WTC11 (cell line): ENCODE results near the gene TRIP11. TPM values are rescaled to one million over a fixed set of nuclear protein-coding genes. Genes with fewer than 3 reads are reported as not detected.

Experiments used
- ATAC-seq: fragments of 200-7000 bp; cut with Tn5 transposase; 2 replicates; pipeline ENCODE4 v1.10.0; 2021; ENCODE audit warnings: mild to moderate bottlenecking, moderate library complexity
- CTCF ChIA-PET: fragments of 300-600 bp; sonication (Branson Sonifier 250); formaldehyde crosslinking; loops from one replicate; lab custom pipeline; 2021; ENCODE audit warnings: antibody characterized with exemption; lab: Charles Lee
- POLR2A ChIA-PET: fragments of 350-600 bp; sonication (Branson Sonifier 250); formaldehyde crosslinking; loops from one replicate; lab custom pipeline; 2021; ENCODE audit warnings: antibody characterized with exemption; lab: Charles Lee
- DNase-seq: peaks from one replicate; pipeline ENCODE4 v3.0.0; 2021; ENCODE audit warnings: low spot score
- H3K27ac Mint-ChIP-seq: 2 replicates; pipeline ENCODE4 v1.8.0; 2021; ENCODE audit warnings: mixed read lengths
- H3K27me3 Mint-ChIP-seq: 2 replicates; pipeline ENCODE4 v1.8.0; 2021; ENCODE audit warnings: low read depth, mild to moderate bottlenecking, moderate library complexity, mixed read lengths
- H3K36me3 Mint-ChIP-seq: 2 replicates; pipeline ENCODE4 v1.8.0; 2021; ENCODE audit warnings: mixed read lengths
- H3K4me1 Mint-ChIP-seq: 2 replicates; pipeline ENCODE4 v1.8.0; 2022; ENCODE audit warnings: mixed read lengths
- H3K4me3 Mint-ChIP-seq: 2 replicates; pipeline ENCODE4 v1.8.0; 2021; ENCODE audit warnings: mild to moderate bottlenecking, moderate library complexity, mixed read lengths
- H3K9me3 Mint-ChIP-seq: 2 replicates; pipeline ENCODE4 v1.8.0; 2021; ENCODE audit warnings: mixed read lengths
- CTCF ChIP-seq: fragments of 200-600 bp; IDR thresholded peaks from 2 replicates; pipeline ENCODE4 v1.8.0; 2022; ENCODE audit warnings: antibody characterized with exemption
- E2F4 ChIP-seq: sonication (generic); formaldehyde crosslinking; IDR thresholded peaks from 2 replicates; pipeline ENCODE4 v1.8.1; 2022; ENCODE audit warnings: low read depth, mild to moderate bottlenecking, moderate library complexity, missing genetic modification reagents, borderline replicate concordance
- EMX1 ChIP-seq: fragments of 250-450 bp; sonication (Bioruptor Pico); IDR thresholded peaks from 2 replicates; pipeline ENCODE4 v1.8.0; 2021; ENCODE audit warnings: mild to moderate bottlenecking
- HMGA2 ChIP-seq: fragments of 250-450 bp; sonication (Bioruptor Pico); IDR thresholded peaks from 2 replicates; pipeline ENCODE4 v1.4.0; 2021; ENCODE audit warnings: mild to moderate bottlenecking, moderate library complexity
- MAX ChIP-seq: sonication (generic); formaldehyde crosslinking; IDR thresholded peaks from 2 replicates; pipeline ENCODE4 v1.8.0; 2022; ENCODE audit warnings: mild to moderate bottlenecking, missing genetic modification reagents
- NFATC4 ChIP-seq: fragments of 250-450 bp; sonication (Bioruptor Pico); IDR thresholded peaks from 2 replicates; pipeline ENCODE4 v1.9.0; 2021; ENCODE audit warnings: mild to moderate bottlenecking
- PRRX2 ChIP-seq: fragments of 250-450 bp; sonication (Bioruptor Pico); IDR thresholded peaks from 2 replicates; pipeline ENCODE4 v1.8.0; 2021; ENCODE audit warnings: mild to moderate bottlenecking
- RELA ChIP-seq: sonication (generic); formaldehyde crosslinking; IDR thresholded peaks from 2 replicates; pipeline ENCODE4 v1.8.1; 2022; ENCODE audit warnings: missing genetic modification reagents, mild to moderate bottlenecking, borderline replicate concordance
- RORB ChIP-seq: fragments of 250-450 bp; sonication (Bioruptor Pico); IDR thresholded peaks from 2 replicates; pipeline ENCODE4 v1.9.0; 2021; ENCODE audit warnings: mild to moderate bottlenecking
- SMAD3 ChIP-seq: sonication (generic); formaldehyde crosslinking; IDR thresholded peaks from 2 replicates; pipeline ENCODE4 v1.8.0; 2022; ENCODE audit warnings: missing genetic modification reagents, mild to moderate bottlenecking, borderline replicate concordance
- SOX15 ChIP-seq: fragments of 250-450 bp; sonication (Bioruptor Pico); IDR thresholded peaks from 2 replicates; pipeline ENCODE4 v1.9.0; 2021; ENCODE audit warnings: mild to moderate bottlenecking
- STAT6 ChIP-seq: sonication (generic); formaldehyde crosslinking; conservative IDR thresholded peaks from 2 replicates; pipeline ENCODE4 v1.8.1; 2023; ENCODE audit warnings: mild to moderate bottlenecking, low read depth, missing genetic modification reagents, moderate library complexity
- ZBTB43 ChIP-seq: sonication (generic); formaldehyde crosslinking; IDR thresholded peaks from 2 replicates; pipeline ENCODE4 v1.8.1; 2023; ENCODE audit warnings: mild to moderate bottlenecking, missing genetic modification reagents
- ZNF396 ChIP-seq: fragments of 250-450 bp; sonication (Bioruptor Pico); IDR thresholded peaks from 2 replicates; pipeline ENCODE4 v1.8.0; 2021; ENCODE audit warnings: mild to moderate bottlenecking, moderate library complexity, borderline replicate concordance
- ZNF512 ChIP-seq: sonication (generic); formaldehyde crosslinking; IDR thresholded peaks from 2 replicates; pipeline ENCODE4 v1.8.1; 2022; ENCODE audit warnings: missing genetic modification reagents, borderline replicate concordance
- total RNA-seq: library from RNA; stranded (reverse); gene quantifications from 3 replicates; pipeline ENCODE4 v1.2.3, GENCODE V29; 2021
- TF ChIP-seq, protein P1 (sequence below): fragments of 250-450 bp; sonication (Bioruptor Pico); IDR thresholded peaks from 2 replicates; pipeline ENCODE4 v1.9.0; 2021; ENCODE audit warnings: moderate library complexity, mild to moderate bottlenecking, inconsistent platforms, borderline replicate concordance
- TF ChIP-seq, protein P2 (sequence below): fragments of 250-450 bp; sonication (Bioruptor Pico); IDR thresholded peaks from 2 replicates; pipeline ENCODE4 v1.9.0; 2021; ENCODE audit warnings: mild to moderate bottlenecking, borderline replicate concordance
- TF ChIP-seq, protein P3 (sequence below): fragments of 250-450 bp; sonication (Bioruptor Pico); IDR thresholded peaks from 2 replicates; pipeline ENCODE4 v1.8.0; 2021; ENCODE audit warnings: mild to moderate bottlenecking

The TRIP11 gene
- total RNA-seq, 1 experiment from 2014 or later: 34.4 TPM

DNA sequence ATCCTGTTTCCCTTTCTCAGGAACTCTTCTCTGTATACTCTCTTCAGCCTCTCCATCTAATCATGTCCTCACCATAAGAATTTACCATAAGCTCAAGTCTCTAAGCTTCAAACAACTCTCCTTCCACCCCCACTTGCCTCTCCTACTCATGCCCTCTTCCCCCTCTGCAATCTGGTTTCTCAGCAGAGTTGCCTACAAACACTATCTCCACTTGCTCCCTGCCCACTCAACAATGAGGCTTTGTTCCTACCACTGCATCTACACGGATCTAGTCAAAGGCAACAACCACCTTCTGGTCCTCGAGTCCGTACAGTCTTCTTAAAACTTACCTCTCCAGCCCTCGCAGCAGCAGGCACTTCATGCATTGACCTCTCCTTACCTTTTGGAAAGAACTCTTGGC, 75.1 kb downstream of the TRIP11 start (continued):
- TF ChIP-seq, protein P1, sequence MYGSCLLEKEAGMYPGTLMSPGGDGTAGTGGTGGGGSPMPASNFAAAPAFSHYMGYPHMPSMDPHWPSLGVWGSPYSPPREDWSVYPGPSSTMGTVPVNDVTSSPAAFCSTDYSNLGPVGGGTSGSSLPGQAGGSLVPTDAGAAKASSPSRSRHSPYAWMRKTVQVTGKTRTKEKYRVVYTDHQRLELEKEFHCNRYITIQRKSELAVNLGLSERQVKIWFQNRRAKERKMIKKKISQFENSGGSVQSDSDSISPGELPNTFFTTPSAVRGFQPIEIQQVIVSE: no peak
- no peak for TF ChIP-seq ZNF396 (CRISPR knock-in tag)
- no peak for TF ChIP-seq ZNF512 (CRISPR knock-in tag)

DNA sequence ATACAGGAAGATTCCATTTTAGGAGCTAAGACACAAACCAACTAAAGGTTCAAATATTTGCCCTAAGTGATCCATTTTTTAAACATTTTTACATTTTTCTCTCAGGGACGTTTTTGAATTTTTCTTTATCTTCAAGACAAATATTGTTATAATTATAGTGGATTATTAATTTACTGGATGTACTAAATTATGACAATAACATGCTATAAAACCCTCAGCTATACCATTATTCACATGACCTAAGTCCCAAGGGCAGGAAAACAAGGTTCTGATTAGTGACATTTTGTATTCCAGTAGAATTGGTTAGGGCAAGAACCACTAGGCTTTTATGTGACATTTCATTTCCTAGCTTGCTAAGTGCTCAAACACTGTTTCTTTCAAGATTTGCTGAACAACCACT, 75.8 kb downstream of the TRIP11 start:
- Mint-ChIP-seq H3K27ac (no peak overlapping the region), H3K4me3 (no peak overlapping the region), H3K4me1 (peaks cover 6% of the 10 kb centered on the region; the same call in 1 of the 2 replicates), H3K36me3 (peaks cover 7% of the 10 kb centered on the region; the same call in 1 of the 2 replicates), H3K9me3 (no peaks in the 10 kb centered on the region), H3K27me3 (no peaks in the 10 kb centered on the region)
- ATAC-seq: no peak
- POLR2A ChIA-PET: interaction anchor here (0.6 kb wide), 1 partner anchor 203 kb away, joined by 4 read pairs; no protein-coding TSS in a partner anchor
- CTCF ChIA-PET: interaction anchor here (2.7 kb wide), 1 partner anchor 33 kb away, joined by 11 read pairs; no protein-coding TSS in a partner anchor
- DNase-seq: no peak
- TF ChIP-seq HMGA2 (CRISPR knock-in tag): no peak
- TF ChIP-seq CTCF: no peak
- TF ChIP-seq E2F4 (CRISPR knock-in tag): no peak
- TF ChIP-seq, protein P2, sequence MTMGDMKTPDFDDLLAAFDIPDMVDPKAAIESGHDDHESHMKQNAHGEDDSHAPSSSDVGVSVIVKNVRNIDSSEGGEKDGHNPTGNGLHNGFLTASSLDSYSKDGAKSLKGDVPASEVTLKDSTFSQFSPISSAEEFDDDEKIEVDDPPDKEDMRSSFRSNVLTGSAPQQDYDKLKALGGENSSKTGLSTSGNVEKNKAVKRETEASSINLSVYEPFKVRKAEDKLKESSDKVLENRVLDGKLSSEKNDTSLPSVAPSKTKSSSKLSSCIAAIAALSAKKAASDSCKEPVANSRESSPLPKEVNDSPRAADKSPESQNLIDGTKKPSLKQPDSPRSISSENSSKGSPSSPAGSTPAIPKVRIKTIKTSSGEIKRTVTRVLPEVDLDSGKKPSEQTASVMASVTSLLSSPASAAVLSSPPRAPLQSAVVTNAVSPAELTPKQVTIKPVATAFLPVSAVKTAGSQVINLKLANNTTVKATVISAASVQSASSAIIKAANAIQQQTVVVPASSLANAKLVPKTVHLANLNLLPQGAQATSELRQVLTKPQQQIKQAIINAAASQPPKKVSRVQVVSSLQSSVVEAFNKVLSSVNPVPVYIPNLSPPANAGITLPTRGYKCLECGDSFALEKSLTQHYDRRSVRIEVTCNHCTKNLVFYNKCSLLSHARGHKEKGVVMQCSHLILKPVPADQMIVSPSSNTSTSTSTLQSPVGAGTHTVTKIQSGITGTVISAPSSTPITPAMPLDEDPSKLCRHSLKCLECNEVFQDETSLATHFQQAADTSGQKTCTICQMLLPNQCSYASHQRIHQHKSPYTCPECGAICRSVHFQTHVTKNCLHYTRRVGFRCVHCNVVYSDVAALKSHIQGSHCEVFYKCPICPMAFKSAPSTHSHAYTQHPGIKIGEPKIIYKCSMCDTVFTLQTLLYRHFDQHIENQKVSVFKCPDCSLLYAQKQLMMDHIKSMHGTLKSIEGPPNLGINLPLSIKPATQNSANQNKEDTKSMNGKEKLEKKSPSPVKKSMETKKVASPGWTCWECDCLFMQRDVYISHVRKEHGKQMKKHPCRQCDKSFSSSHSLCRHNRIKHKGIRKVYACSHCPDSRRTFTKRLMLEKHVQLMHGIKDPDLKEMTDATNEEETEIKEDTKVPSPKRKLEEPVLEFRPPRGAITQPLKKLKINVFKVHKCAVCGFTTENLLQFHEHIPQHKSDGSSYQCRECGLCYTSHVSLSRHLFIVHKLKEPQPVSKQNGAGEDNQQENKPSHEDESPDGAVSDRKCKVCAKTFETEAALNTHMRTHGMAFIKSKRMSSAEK (CRISPR knock-in tag): no peak
- no peak for TF ChIP-seq EMX1
- TF ChIP-seq MAX: no peak
- TF ChIP-seq SMAD3: no peak
- no peak for TF ChIP-seq RELA (CRISPR knock-in tag)
- TF ChIP-seq SOX15 (CRISPR knock-in tag): no peak
- TF ChIP-seq PRRX2: no peak
- TF ChIP-seq NFATC4 (CRISPR knock-in tag): no peak
- TF ChIP-seq ZBTB43: no peak
- no peak for TF ChIP-seq RORB (CRISPR knock-in tag)
- TF ChIP-seq, protein P3, sequence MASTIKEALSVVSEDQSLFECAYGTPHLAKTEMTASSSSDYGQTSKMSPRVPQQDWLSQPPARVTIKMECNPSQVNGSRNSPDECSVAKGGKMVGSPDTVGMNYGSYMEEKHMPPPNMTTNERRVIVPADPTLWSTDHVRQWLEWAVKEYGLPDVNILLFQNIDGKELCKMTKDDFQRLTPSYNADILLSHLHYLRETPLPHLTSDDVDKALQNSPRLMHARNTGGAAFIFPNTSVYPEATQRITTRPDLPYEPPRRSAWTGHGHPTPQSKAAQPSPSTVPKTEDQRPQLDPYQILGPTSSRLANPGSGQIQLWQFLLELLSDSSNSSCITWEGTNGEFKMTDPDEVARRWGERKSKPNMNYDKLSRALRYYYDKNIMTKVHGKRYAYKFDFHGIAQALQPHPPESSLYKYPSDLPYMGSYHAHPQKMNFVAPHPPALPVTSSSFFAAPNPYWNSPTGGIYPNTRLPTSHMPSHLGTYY (CRISPR knock-in tag): no peak
- TF ChIP-seq STAT6: no peak
